HG03064 (cell line): Measurements from ENCODE around the gene GRID2.

ENCODE experiments used
- ATAC-seq: cut with Tn5 transposase; IDR thresholded peaks from one replicate; pipeline ENCODE4 v1.9.1; 2021; ENCODE audit warnings: low read depth; ENCODE audit not compliant: unreplicated experiment

The GRID2 gene

DNA sequence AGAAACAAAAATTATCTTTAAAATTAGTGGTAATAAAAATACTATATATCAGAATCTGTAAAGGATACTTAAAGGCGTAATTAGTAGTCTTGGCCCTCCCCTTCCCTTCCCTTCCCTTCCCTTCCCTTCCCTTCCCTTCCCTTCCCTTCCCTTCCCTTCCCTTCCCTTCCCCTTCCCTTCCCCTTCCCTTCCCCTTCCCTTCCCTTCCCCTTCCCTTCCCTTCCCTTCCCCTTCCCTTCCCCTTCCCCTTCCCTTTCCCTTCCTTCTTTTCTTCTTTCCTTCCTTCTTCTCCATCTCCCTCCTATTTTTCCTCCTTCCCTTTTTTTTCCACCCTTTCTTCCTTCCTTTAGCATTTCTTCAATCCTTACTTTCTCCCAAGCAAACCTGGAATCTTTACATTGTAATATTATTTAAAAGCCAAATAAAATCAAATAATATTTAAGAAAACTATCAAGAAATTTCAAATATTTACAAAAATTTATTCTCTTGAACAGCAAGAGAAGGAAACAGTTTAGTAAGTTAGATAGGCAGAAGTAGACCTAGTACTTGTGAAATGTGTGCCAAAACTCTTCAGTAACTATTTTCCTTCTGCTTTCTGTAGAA lies 1145.0 kb downstream of the GRID2 start:
- no peak for ATAC-seq

- ATAC-seq: no peak
These were observed 1148.2 kb downstream of the GRID2 start for GRCh38 chr4:93451954-93452353.

- no peak for ATAC-seq
These were observed 1157.8 kb downstream of the GRID2 start for GRCh38 chr4:93461541-93461940.

DNA sequence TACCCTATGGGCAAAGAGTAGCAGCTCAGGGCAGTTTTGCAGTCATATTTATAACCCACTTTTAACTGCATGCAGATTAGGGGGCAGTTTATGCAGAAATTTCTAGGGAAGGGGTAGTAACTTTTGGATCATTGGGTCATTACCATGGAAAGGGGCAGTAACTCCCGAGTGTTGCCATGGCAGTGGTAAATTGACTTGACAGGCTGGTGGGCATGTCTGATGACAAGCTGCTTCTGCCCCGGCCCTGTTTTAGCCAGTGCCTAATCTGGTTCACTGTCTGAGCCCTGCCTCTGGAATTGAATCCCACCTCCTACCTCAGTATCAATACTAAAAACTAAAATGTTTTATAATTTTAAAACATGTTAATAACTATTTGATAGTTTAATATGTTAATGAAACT lies 1162.7 kb downstream of the GRID2 start:
- no peak for ATAC-seq

- ATAC-seq: no peak
These were observed 1163.9 kb downstream of the GRID2 start for GRCh38 chr4:93467484-93468155.

- ATAC-seq: no peak
These were observed 1165.8 kb downstream of the GRID2 start for GRCh38 chr4:93469560-93469959.

- no peak for ATAC-seq
These were observed 1172.0 kb downstream of the GRID2 start for GRCh38 chr4:93475730-93476129.

GRCh38 chr4:93478805-93479204 lies 1175.0 kb downstream of the GRID2 start:
- ATAC-seq: no peak

- ATAC-seq: no peak
These were observed 1176.7 kb downstream of the GRID2 start for GRCh38 chr4:93480452-93480851.

DNA sequence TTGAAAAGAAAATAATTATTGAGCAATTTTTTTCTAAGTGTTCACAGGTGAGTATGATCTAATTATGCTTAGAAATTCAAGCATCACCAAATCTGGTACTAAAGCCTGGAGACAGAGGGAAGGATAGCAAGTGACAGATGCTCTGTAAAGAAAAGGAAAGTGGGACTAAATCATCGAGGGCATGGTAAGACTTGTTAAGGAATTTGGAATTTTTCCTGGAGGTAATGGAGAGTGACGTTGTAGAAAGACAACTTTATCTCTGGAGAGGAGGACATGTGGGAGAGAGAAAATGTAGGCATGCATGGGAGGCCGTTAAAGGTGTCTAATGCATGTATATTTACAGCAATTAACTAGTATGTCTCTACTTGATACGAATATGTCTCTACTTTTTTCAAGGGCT lies 1191.6 kb downstream of the GRID2 start:
- ATAC-seq: no peak

- ATAC-seq: no peak
These were observed 1197.5 kb downstream of the GRID2 start for GRCh38 chr4:93501244-93501643.

GRCh38 chr4:93501946-93502345 lies 1198.2 kb downstream of the GRID2 start:
- no peak for ATAC-seq

DNA sequence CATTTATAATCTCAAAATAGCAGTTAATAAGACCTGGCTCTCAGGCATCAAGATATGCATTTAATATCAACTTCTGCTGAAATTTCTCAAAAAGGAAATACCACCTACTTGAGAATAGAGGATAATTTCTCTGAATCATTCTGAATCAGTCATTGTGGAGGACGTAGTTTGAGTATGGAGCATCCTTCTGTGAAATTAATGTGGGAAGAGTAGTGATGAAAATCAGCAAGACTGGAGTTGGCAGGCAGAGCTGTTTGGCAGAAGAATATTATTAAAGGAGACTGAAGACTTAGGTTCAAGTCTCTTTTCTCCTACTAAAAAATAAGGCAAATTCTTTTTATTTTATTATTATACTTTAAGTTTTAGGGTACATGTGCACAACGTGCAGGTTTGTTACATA lies 1199.2 kb downstream of the GRID2 start:
- ATAC-seq: no peak

- no peak for ATAC-seq
These were observed 1210.1 kb downstream of the GRID2 start for GRCh38 chr4:93513851-93514250.

GRCh38 chr4:93515208-93515607 lies 1211.4 kb downstream of the GRID2 start:
- no peak for ATAC-seq

- ATAC-seq: no peak
These were observed 1226.1 kb downstream of the GRID2 start for GRCh38 chr4:93529692-93530372.

DNA sequence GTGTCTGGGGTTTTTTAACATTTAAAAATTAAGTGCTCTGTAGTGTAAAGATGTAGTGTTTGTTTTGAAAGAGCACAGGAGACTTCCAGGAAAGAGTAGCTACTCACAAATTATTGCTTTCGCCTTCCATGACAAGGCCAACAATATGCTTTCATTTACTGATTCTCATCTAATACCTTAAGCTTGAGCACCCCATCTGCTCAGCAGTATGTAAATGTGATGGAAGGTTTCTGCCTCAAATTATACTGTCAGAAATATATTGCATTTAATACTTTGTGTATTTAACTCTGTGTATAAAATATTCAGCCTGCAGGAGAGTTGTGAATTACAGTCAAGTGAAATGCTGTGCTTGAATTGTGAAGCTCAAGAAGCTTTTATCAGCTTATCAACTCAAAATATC lies 1228.5 kb downstream of the GRID2 start:
- no peak for ATAC-seq

- no peak for ATAC-seq
These were observed 1236.8 kb downstream of the GRID2 start for GRCh38 chr4:93540562-93540961.

DNA sequence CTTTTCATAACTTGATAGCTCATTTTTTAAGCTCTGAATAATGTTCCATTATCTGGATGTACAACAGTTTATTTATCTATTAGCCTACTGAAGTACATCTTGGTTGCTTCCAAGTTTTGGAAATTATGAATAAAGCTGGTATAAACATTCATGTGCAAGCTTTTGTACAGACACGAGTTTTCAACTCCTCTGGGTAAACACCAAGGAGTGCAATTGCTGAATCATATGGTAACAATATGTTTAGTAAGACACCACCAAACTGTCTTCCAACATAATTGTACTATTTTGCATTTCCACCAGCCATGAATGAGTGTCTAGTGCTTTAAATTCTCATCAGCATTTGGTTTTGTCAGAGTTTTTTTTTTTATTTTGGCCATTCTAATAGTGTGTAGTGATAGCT lies 1258.1 kb downstream of the GRID2 start:
- ATAC-seq: no peak

- no peak for ATAC-seq
These were observed 1265.0 kb downstream of the GRID2 start for GRCh38 chr4:93568758-93569157.

DNA sequence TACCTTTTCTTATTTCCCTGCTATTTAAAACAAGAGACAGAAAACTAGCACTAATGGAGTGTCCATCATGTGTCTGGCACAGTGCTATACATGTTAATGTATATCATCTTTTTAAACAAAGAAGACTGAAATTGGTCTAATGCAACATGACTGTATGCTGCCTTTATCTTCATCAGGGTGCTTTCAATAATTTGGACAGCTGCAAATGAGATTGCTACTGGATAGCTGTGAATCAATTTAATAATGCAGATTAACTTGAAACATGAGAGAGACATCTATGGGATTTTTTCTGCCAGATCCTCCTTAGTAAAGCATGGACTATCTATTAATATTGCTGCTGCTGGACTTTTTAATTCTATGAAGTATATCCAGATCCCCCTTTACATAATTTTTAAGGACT lies 1269.5 kb downstream of the GRID2 start:
- ATAC-seq: no peak

DNA sequence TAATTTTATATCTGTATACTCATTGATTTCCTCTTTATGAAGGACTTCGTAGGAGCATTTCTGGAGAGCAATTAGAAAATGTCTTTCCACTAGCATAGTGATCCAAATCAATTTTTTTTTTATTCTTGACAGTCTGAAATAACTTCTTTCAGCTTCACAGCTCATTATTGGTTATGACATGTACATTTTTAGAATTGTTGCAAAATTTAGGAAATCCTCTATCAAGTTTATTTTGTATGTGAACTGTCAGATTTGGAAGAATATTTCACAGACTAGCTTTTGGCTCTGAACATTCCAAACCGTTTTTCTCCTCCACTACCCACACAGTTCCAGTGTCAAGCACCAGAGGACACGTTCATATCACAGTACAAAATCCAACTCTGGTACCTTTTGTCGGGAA lies 1275.2 kb downstream of the GRID2 start:
- no peak for ATAC-seq
